ENCODE measurements around the gene FOXK2. TPM values are rescaled to one million over a fixed set of nuclear protein-coding genes. Genes with fewer than 3 reads are reported as not detected.

Gene FOXK2
- total RNA-seq, 1 experiment from 2014 or later, result 96.2 TPM

DNA sequence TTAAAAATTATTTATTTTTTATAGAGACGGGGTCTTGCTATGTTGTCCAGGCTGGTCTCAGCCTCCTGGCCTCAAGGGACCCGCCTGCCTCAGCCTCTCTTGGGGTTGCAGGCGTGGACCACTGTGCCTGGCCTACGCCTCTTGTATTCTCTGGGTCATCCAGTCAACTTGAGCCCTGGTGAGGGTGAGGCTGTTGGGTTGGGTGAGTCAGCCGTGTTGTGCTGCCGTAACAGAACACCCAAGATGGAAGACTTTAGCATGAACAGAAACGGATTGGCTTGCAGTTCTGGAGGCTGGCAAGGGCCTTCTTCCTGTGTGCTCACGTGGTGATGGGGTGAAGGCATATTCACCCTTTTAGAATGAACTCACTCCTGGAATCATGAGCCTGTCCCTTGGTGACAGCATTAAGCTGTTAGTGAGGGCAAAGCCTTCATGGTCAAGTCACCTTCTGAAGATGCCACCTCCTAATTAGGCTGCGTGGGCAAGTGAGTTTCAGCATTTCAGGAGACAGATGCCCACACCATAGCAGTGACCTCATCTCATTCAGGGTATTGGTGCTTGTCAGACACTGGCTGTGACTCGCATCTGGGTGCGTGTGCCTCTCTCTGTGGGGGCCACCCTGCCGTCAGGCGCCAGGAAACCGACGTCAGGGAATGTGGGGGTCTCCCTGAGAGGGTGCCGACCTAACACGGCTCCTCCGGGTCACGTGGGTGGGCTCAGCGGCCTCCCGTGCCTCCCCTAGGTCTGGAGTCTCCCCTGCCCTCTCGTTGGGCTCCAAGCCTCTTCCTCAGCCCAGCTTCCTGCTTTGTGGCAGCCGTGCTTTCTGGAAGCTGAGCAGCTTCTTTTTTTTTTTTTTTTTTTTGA lies 79.0 kb downstream of the FOXK2 start:
- intact Hi-C loops (cut with micrococcal nuclease; ENCODE audit: unreplicated experiment), result no loop called here
- peaks cover 4% of the 10 kb centered on the region for H3K4me1 Mint-ChIP-seq (ENCODE audit: low read depth, unreplicated experiment)
- H3K36me3 Mint-ChIP-seq (ENCODE audit: insufficient read depth, unreplicated experiment), result peaks cover 73% of the 10 kb centered on the region
- no peak overlapping the region for H3K27ac Mint-ChIP-seq (ENCODE audit: unreplicated experiment)
- TF ChIP-seq, protein P1, sequence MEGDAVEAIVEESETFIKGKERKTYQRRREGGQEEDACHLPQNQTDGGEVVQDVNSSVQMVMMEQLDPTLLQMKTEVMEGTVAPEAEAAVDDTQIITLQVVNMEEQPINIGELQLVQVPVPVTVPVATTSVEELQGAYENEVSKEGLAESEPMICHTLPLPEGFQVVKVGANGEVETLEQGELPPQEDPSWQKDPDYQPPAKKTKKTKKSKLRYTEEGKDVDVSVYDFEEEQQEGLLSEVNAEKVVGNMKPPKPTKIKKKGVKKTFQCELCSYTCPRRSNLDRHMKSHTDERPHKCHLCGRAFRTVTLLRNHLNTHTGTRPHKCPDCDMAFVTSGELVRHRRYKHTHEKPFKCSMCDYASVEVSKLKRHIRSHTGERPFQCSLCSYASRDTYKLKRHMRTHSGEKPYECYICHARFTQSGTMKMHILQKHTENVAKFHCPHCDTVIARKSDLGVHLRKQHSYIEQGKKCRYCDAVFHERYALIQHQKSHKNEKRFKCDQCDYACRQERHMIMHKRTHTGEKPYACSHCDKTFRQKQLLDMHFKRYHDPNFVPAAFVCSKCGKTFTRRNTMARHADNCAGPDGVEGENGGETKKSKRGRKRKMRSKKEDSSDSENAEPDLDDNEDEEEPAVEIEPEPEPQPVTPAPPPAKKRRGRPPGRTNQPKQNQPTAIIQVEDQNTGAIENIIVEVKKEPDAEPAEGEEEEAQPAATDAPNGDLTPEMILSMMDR (IDR thresholded peaks at IDR 0.05; ENCODE audit: unreplicated experiment), result no peak
- H3K9me3 Mint-ChIP-seq (ENCODE audit: low read depth, unreplicated experiment), result no peaks in the 10 kb centered on the region
- no peak for DNase-seq
- BruUV-seq (replicated peaks), result no TSS peak
- no peaks in the 10 kb centered on the region for H3K27me3 Mint-ChIP-seq (ENCODE audit: unreplicated experiment)
- no peak overlapping the region for H3K4me3 Mint-ChIP-seq (ENCODE audit: low read depth, unreplicated experiment)
- CTCF ChIA-PET, result no interaction called here

DNA sequence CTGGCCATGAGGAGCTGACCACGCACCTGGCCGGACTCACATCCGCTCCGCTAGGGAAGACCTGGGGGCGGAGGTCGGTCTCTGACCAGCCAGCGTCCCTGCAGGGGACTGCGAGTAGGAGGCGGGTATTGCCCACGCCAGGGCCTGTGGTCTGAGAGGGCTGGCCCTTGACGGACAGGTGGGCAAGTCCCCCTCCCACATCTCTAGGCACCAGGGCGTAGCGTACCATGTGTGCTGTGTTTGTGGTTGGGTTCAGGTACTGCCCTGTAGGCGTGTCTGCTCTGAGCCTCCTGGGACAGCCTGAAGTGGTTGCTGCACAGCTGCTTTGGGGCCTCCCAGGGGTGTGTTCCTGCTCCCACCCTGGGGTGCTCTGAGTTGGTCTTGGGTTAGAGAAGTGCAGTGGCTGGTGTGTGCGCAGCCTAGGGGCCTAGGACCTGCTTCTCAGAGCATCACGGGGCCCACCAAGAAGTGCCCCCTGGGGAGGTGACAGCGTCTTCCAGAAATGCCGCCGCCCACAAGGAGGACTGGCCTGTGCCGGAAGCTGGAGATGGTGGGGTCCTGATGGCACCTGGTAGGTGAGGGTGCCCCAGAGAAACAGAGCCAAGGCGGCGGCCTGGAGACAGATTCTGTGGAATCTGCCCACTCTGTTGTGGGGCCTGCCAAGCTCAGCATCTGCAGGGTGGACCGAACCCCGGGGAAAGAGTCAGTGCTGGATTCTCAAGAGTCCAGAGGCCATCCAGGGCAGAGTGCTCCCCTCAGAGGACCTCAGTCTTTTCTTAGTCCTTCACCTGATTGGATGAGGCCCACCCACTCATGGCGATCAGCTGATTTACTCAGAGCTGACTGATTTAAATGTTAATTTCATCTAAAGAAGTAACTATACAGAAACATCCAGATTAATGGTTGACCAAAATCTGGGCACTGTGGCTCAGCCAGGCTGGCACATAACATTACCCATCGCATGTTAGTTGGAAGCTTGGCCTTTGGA lies 80.4 kb downstream of the FOXK2 start:
- H3K27ac Mint-ChIP-seq (ENCODE audit: unreplicated experiment), result no peak overlapping the region

DNA sequence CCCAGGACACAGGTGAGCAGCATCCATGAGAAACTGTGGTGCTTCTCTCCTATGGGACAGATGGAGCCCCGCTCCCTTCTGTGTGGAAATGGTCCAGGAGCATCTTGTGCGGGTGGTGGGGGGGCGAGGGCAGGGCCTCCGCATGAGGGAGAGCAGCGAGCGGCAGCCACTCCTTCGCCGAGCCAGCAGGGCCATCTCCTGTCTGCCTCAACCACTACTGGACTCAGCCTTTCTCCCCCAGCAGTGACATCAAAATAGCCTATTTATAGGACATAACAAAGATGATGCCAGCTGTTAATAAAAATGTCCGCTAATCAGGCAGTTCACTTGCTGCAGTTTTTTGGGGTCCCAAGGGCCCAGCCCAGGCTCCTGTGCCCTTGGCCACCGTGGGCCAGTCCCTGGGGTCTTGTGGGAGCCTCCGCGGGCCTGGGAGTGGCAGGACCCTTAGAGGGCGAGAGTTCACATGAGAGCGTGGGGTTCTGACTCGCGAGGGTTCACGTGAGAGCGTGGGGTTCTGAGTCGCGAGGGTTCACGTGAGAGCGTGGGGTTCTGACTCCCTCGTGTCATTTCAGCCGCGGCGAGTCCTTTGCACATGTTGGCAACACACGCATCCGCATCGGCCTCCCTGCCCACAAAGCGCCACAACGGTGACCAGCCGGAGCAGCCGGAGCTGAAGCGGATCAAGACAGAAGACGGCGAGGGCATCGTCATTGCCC lies 81.4 kb downstream of the FOXK2 start:
- no peak for DNase-seq
- CTCF ChIA-PET, result no interaction called here
- H3K4me3 Mint-ChIP-seq (ENCODE audit: low read depth, unreplicated experiment), result no peak overlapping the region
- H3K27me3 Mint-ChIP-seq (ENCODE audit: unreplicated experiment), result no peaks in the 10 kb centered on the region
- peak overlapping the region; percentile 15 for H3K27ac Mint-ChIP-seq (ENCODE audit: unreplicated experiment)
- TF ChIP-seq, protein P1 (IDR thresholded peaks at IDR 0.05; ENCODE audit: unreplicated experiment), result no peak
- intact Hi-C loops (cut with micrococcal nuclease; ENCODE audit: unreplicated experiment), result no loop called here
- H3K4me1 Mint-ChIP-seq (ENCODE audit: low read depth, unreplicated experiment), result no peaks in the 10 kb centered on the region
- H3K9me3 Mint-ChIP-seq (ENCODE audit: low read depth, unreplicated experiment), result no peaks in the 10 kb centered on the region
- H3K36me3 Mint-ChIP-seq (ENCODE audit: insufficient read depth, unreplicated experiment), result peaks cover 79% of the 10 kb centered on the region
- BruUV-seq (replicated peaks), result no TSS peak

More for the DNA sequence above, 80.4 kb downstream of the FOXK2 start:
- Mint-ChIP-seq H3K4me3 (ENCODE audit: low read depth, unreplicated experiment) (no peak overlapping the region), H3K4me1 (ENCODE audit: low read depth, unreplicated experiment) (no peaks in the 10 kb centered on the region), H3K36me3 (ENCODE audit: insufficient read depth, unreplicated experiment) (peaks cover 78% of the 10 kb centered on the region), H3K27me3 (ENCODE audit: unreplicated experiment) (no peaks in the 10 kb centered on the region), H3K9me3 (ENCODE audit: low read depth, unreplicated experiment) (no peaks in the 10 kb centered on the region)
- intact Hi-C loops (cut with micrococcal nuclease; ENCODE audit: unreplicated experiment), result no loop called here
- CTCF ChIA-PET, result no interaction called here
- BruUV-seq (replicated peaks), result no TSS peak
- TF ChIP-seq, protein P1 (IDR thresholded peaks at IDR 0.05; ENCODE audit: unreplicated experiment), result no peak
- no peak for DNase-seq

DNA sequence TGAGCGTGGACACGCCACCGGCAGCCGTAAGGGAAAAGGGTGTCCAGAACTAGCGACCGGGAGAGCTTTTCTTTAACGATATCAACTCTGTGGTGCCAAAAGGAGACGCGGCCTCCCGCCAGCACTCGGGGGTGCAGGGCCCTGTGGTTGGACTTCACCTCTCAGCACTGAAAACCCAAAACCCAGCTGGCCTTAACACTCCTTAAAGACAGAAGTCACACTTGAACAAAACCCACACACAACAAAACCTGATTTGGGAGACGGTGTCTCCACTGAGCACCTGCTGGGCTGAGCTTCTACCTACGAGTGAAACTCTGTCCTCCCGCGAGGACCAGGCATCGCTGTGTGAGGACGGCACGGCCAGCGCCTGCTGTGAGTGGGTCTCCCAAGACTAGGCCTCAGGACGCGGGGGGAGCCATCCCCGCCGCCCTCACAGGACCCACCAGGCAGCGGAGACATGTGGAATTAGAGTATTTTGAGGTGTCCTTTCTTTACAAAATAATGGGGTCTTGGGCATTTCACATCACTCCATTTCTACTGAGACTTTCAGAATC lies 82.0 kb downstream of the FOXK2 start:
- no peak overlapping the region for H3K4me3 Mint-ChIP-seq (ENCODE audit: low read depth, unreplicated experiment)
- H3K27ac Mint-ChIP-seq (ENCODE audit: unreplicated experiment), result no peak overlapping the region
- no peaks in the 10 kb centered on the region for H3K27me3 Mint-ChIP-seq (ENCODE audit: unreplicated experiment)
- H3K4me1 Mint-ChIP-seq (ENCODE audit: low read depth, unreplicated experiment), result no peaks in the 10 kb centered on the region
- CTCF ChIA-PET, result no interaction called here
- intact Hi-C loops (cut with micrococcal nuclease; ENCODE audit: unreplicated experiment), result no loop called here
- TF ChIP-seq, protein P1 (IDR thresholded peaks at IDR 0.05; ENCODE audit: unreplicated experiment), result no peak
- peaks cover 85% of the 10 kb centered on the region for H3K36me3 Mint-ChIP-seq (ENCODE audit: insufficient read depth, unreplicated experiment)
- TSS peak; percentile 29 for BruUV-seq (replicated peaks)
- no peak for DNase-seq
- no peaks in the 10 kb centered on the region for H3K9me3 Mint-ChIP-seq (ENCODE audit: low read depth, unreplicated experiment)
